Panc1 (cell line): ENCODE measurements around the gene PBXIP1. TPM values are rescaled to one million over a fixed set of nuclear protein-coding genes. Genes with fewer than 3 reads are reported as not detected.

Experiments used
- ATAC-seq: fragments of 200-7000 bp; cut with Tn5 transposase; 2 replicates; pipeline ENCODE4 v1.9.1; 2020; ENCODE audit warnings: mild to moderate bottlenecking, moderate library complexity
- BruUV-seq: library from RNA; stranded (reverse); fragments of 400-500 nt; replicated peaks from 2 replicates; lab custom pipeline; 2021; lab: Mats Ljungman, UMichigan
- CTCF ChIA-PET: fragments of 300-600 bp; sonication (Branson Sonifier 250); formaldehyde crosslinking; loops from one replicate; lab custom pipeline; 2022; ENCODE audit warnings: antibody characterized with exemption; lab: Charles Lee
- POLR2A ChIA-PET: fragments of 300-600 bp; sonication (Branson Sonifier 250); formaldehyde crosslinking; loops from one replicate; lab custom pipeline; 2022; ENCODE audit warnings: antibody characterized with exemption; lab: Charles Lee
- DNase-seq: peaks from one replicate; pipeline ENCODE4 v3.0.0-alpha.2; 2010; ENCODE audit warnings: low read depth, low spot score
- H3K27ac ChIP-seq: 2 replicates; pipeline ENCODE4 v1.5.1; 2011; ENCODE audit warnings: mild to moderate bottlenecking, low read length, inconsistent platforms
- H3K27me3 ChIP-seq: fragments of 200-500 bp; sonication (Bioruptor generic); 2 replicates; pipeline ENCODE4 v1.6.0; 2014; ENCODE audit warnings: low read length, inconsistent platforms; ENCODE audit not compliant: control insufficient read depth, insufficient read depth
- H3K36me3 ChIP-seq: fragments of 200-500 bp; sonication (Bioruptor generic); 2 replicates; pipeline ENCODE4 v1.5.1; 2014; ENCODE audit warnings: inconsistent platforms, mild to moderate bottlenecking, low read length, moderate library complexity; ENCODE audit not compliant: control insufficient read depth, insufficient read depth
- H3K4me1 ChIP-seq: 2 replicates; pipeline ENCODE4 v1.5.1; 2011; ENCODE audit warnings: inconsistent platforms, mild to moderate bottlenecking, low read length, moderate library complexity; ENCODE audit not compliant: control insufficient read depth, insufficient read depth
- H3K4me3 ChIP-seq, 2 experiments: 2 replicates each; pipeline ENCODE4 v1.5.1; 2011 to 2012; ENCODE audit warnings: low read depth in 2 of 2, low read length in 2 of 2, mild to moderate bottlenecking in 2 of 2, inconsistent platforms in 1 of 2, moderate library complexity in 1 of 2
- H3K9me3 ChIP-seq: fragments of 200-500 bp; sonication (Bioruptor generic); 2 replicates; pipeline ENCODE4 v1.5.1; 2014; ENCODE audit warnings: low read depth, mild to moderate bottlenecking, inconsistent platforms, low read length, moderate library complexity; ENCODE audit not compliant: control insufficient read depth, insufficient read depth
- POLR2AphosphoS5 ChIP-seq: IDR thresholded peaks from 2 replicates; pipeline ENCODE4 v1.6.1; 2012; ENCODE audit warnings: mild to moderate bottlenecking, low read depth, low read length, moderate library complexity
- REST ChIP-seq, 2 experiments: IDR thresholded peaks; 2 replicates each; pipeline ENCODE4 v1.6.1; 2011 to 2012; ENCODE audit warnings: low read depth in 2 of 2, control low read depth in 1 of 2, low read length in 1 of 2, mild to moderate bottlenecking in 1 of 2, moderate library complexity in 1 of 2; ENCODE audit not compliant: insufficient read depth in 1 of 2
- SIN3A ChIP-seq: IDR thresholded peaks from 2 replicates; pipeline ENCODE4 v1.6.1; 2012; ENCODE audit warnings: low read depth, mild to moderate bottlenecking, low read length, moderate library complexity, borderline replicate concordance; ENCODE audit not compliant: insufficient read depth
- TCF7L2 ChIP-seq: IDR thresholded peaks from 2 replicates; pipeline ENCODE4 v1.6.1; 2011; ENCODE audit warnings: mild to moderate bottlenecking, low read depth, low read length, inconsistent platforms
- in situ Hi-C: cut with HindIII; loops from 2 replicates; pipeline ENCODE4 v1.10.0; 2016; ENCODE audit warnings: low sequenced_read_pairs, low pct_unique_long_range_greater_than_20kb
- intact Hi-C: fragments of 100-400 bp; cut with micrococcal nuclease; formaldehyde crosslinking; loops from one replicate; pipeline ENCODE4 v1.10.0; 2022; ENCODE audit not compliant: unreplicated experiment
- total RNA-seq: library from RNA; stranded (reverse); gene quantifications from one replicate; pipeline ENCODE4 v1.2.1, GENCODE V29; 2021; ENCODE audit not compliant: unreplicated experiment
- TF ChIP-seq, protein P1 (sequence below): fragments of 450-650 bp; IDR thresholded peaks from 2 replicates; pipeline ENCODE4 v1.5.1; 2017; ENCODE audit warnings: mild to moderate bottlenecking

PBXIP1 gene
- total RNA-seq, 1 experiment from 2014 or later = 40.7 TPM

GRCh38 chr1:154983776-154984466 lies 28.0 kb upstream of the PBXIP1 start:
- ATAC-seq (no peak), DNase-seq (no peak)
- Histone ChIP-seq H3K36me3 (peaks cover 7% of the 10 kb centered on the region; the same call in 1 of the 2 replicates), H3K27me3 (no peaks in the 10 kb centered on the region), H3K4me1 (peaks cover 8% of the 10 kb centered on the region), H3K4me3 (peak overlapping the region; percentile 55 to 86), H3K27ac (peak overlapping the region; percentile 84), H3K9me3 (no peaks in the 10 kb centered on the region)
- POLR2A ChIA-PET = interaction anchor here (1.2 kb wide), 1 partner anchor 9 kb away, joined by 3 read pairs; the partner anchor contains the start of gene LENEP
- in situ Hi-C loops = no loop called here
- CTCF ChIA-PET = interaction anchor here (1.3 kb wide), 1 partner anchor 15 kb away, joined by 3 read pairs; no protein-coding TSS in a partner anchor
- TF ChIP-seq POLR2AphosphoS5 (no peak), SIN3A (no peak), TCF7L2 (no peak), REST (IDR thresholded peaks at IDR 0.05; ENCODE audit: insufficient read depth in 1 of 2, low read depth in 2 of 2, low read length in 1 of 2) (no peak)
- TF ChIP-seq, protein P1, sequence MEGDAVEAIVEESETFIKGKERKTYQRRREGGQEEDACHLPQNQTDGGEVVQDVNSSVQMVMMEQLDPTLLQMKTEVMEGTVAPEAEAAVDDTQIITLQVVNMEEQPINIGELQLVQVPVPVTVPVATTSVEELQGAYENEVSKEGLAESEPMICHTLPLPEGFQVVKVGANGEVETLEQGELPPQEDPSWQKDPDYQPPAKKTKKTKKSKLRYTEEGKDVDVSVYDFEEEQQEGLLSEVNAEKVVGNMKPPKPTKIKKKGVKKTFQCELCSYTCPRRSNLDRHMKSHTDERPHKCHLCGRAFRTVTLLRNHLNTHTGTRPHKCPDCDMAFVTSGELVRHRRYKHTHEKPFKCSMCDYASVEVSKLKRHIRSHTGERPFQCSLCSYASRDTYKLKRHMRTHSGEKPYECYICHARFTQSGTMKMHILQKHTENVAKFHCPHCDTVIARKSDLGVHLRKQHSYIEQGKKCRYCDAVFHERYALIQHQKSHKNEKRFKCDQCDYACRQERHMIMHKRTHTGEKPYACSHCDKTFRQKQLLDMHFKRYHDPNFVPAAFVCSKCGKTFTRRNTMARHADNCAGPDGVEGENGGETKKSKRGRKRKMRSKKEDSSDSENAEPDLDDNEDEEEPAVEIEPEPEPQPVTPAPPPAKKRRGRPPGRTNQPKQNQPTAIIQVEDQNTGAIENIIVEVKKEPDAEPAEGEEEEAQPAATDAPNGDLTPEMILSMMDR = no peak
- intact Hi-C loops = no loop called here
- BruUV-seq = no TSS peak

DNA sequence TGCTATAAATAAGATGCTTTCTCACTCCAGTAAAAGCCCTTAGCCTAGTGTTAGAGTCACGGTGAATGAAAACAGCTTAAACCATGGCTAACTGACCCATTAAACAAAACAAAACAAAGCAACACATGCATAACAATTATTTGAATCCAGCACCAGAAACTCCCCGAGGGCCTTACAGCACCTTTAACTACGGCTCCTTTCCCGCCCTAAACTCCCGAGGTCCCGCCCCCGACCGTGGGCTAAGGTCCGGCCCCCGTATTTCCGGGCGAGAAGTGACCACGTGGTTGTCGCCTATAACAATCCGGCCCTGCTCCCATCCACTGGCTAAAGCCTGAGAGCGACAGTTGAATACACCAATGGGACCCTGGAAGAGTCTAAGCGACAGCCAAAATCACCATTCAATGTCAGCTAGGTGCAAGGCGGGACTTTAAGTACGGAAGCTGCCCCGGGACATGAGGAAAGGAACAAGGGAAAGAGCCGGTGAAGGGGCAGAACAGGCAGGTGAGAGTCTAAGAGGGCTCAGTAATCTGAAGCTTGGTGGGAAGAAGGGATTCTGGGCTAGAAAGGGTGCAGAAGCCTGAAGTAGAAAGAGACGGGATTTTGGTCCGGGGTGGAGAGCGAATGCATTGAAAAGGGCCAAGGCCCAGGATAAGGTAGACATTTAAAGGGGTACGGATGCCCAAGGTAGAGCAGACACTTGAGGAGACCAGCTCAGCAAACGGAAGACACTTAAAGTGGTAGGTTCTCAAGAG lies 27.2 kb upstream of the PBXIP1 start, which contains the start of gene FLAD1:
TSS of gene FLAD1 (plus strand) at position 448 of the 752 bp plus-strand sequence. CDS start 351 bp downstream, outside the sequence.
- in situ Hi-C loops = no loop called here
- CTCF ChIA-PET = interaction anchor here (0.7 to 1.3 kb wide), 2 partner anchors 16 to 107 kb away, joined by 3 to 4 read pairs; no protein-coding TSS in a partner anchor

More for the DNA sequence above, 27.2 kb upstream of the PBXIP1 start, which contains the start of gene FLAD1:
- DNase-seq (peak; percentile 100), ATAC-seq (peak; percentile 99)
- H3K27me3 ChIP-seq = no peaks in the 10 kb centered on the region
- peaks cover 12% of the 10 kb centered on the region for H3K36me3 ChIP-seq
- TF ChIP-seq SIN3A = peak; percentile 52; the same call in 1 of the 2 replicates
- TF ChIP-seq POLR2AphosphoS5 = peak; percentile 74
- TF ChIP-seq, protein P1 = no peak
- no peak for TF ChIP-seq TCF7L2
- TF ChIP-seq REST (IDR thresholded peaks at IDR 0.05; ENCODE audit: insufficient read depth in 1 of 2, low read depth in 2 of 2, low read length in 1 of 2) = no peak
- no peaks in the 10 kb centered on the region for H3K9me3 ChIP-seq
- peak within 1 kb of the TSS; percentile 94 for H3K27ac ChIP-seq
- no TSS peak for BruUV-seq
- peak within 1 kb of the TSS; percentile 55 to 86 for H3K4me3 ChIP-seq
- POLR2A ChIA-PET = interaction anchor here (1.0 to 1.7 kb wide), 3 partner anchors 9 to 17 kb away, joined by 3 to 10 read pairs (median 6); partner anchors contain the start of gene LENEP
- peaks cover 12% of the 10 kb centered on the region for H3K4me1 ChIP-seq
- intact Hi-C loops = no loop called here
